SU-DHL-6 (cell line): ENCODE results near the gene COP1.

Experiments
- H2AFZ ChIP-seq: fragments of 200-600 bp; sonication (generic); 2 replicates; pipeline ENCODE4 v1.6.1; 2014; ENCODE audit warnings: low read depth, mild to moderate bottlenecking, moderate library complexity, mixed read lengths, antibody characterized with exemption, low read length; ENCODE audit not compliant: severe bottlenecking
- H3F3A ChIP-seq: fragments of 200-600 bp; shearing (Covaris generic); 2 replicates; pipeline ENCODE4 v1.6.0; 2016; ENCODE audit warnings: antibody characterized with exemption, mild to moderate bottlenecking; ENCODE audit not compliant: insufficient read depth
- H3K27ac ChIP-seq: fragments of 200-600 bp; sonication (generic); 2 replicates; pipeline ENCODE4 v1.5.1; 2016; ENCODE audit warnings: low read depth, mild to moderate bottlenecking, low read length, moderate library complexity, mixed read lengths
- H3K27me3 ChIP-seq: fragments of 200-600 bp; sonication (generic), shearing (Covaris generic); 2 replicates; pipeline ENCODE4 v1.6.0; 2014; ENCODE audit warnings: mild to moderate bottlenecking, low read length
- H3K36me3 ChIP-seq: fragments of 200-600 bp; sonication (generic); 2 replicates; pipeline ENCODE4 v1.6.1; 2014; ENCODE audit warnings: mild to moderate bottlenecking, low read length, mixed read lengths
- H3K4me2 ChIP-seq: fragments of 300-600, 200-600 bp; shearing (Covaris generic), sonication (generic); 2 replicates; pipeline ENCODE4 v1.6.0; 2014; ENCODE audit warnings: low read length, low read depth, mild to moderate bottlenecking; ENCODE audit not compliant: poor library complexity, severe bottlenecking
- H3K4me3 ChIP-seq: fragments of 200-600 bp; sonication (generic); 2 replicates; pipeline ENCODE4 v1.5.1; 2014; ENCODE audit warnings: antibody characterized with exemption, low read length, mild to moderate bottlenecking, mixed read lengths; ENCODE audit not compliant: insufficient read depth, poor library complexity, severe bottlenecking
- H3K79me2 ChIP-seq: fragments of 200-600 bp; sonication (generic); 2 replicates; pipeline ENCODE4 v1.6.1; 2014; ENCODE audit warnings: mild to moderate bottlenecking, low read length, moderate library complexity; ENCODE audit not compliant: insufficient read depth
- H3K9ac ChIP-seq: fragments of 200-600 bp; sonication (generic); 2 replicates; pipeline ENCODE4 v1.7.0; 2014; ENCODE audit warnings: mild to moderate bottlenecking, low read length
- H3K9me2 ChIP-seq: fragments of 200-600 bp; sonication (generic); replicated peaks from 2 replicates; pipeline ENCODE4 v1.6.1; 2014; ENCODE audit warnings: low read length; ENCODE audit not compliant: insufficient read depth
- H3K9me3 ChIP-seq: fragments of 200-600 bp; sonication (generic); 2 replicates; pipeline ENCODE4 v1.6.1; 2014; ENCODE audit warnings: low read length, mixed read lengths; ENCODE audit not compliant: insufficient read depth
- H4K20me1 ChIP-seq: fragments of 200-600 bp; sonication (generic); 2 replicates; pipeline ENCODE4 v1.6.1; 2014; ENCODE audit warnings: low read depth, mild to moderate bottlenecking, antibody characterized with exemption, low read length, moderate library complexity, mixed read lengths
- EZH2phosphoT487 ChIP-seq: fragments of 200-600 bp; sonication (generic), shearing (Covaris generic); conservative IDR thresholded peaks from 2 replicates; pipeline ENCODE4 v1.6.1; 2018; ENCODE audit warnings: mild to moderate bottlenecking, antibody characterized with exemption, low read length, moderate library complexity, mixed read lengths
- TF ChIP-seq, protein P1 (sequence below): fragments of 200-600 bp; sonication (generic); IDR thresholded peaks from one replicate; pipeline ENCODE4 v1.5.1; 2017; ENCODE audit warnings: antibody characterized with exemption, mild to moderate bottlenecking, low read length, moderate library complexity; ENCODE audit not compliant: insufficient read depth, poor library complexity, severe bottlenecking

Gene COP1

GRCh38 chr1:176217461-176218099 lies 10.5 kb upstream of the COP1 start:
- no peak overlapping the region for H3K4me2 ChIP-seq
- TF ChIP-seq EZH2phosphoT487 = no peak
- TF ChIP-seq, protein P1, sequence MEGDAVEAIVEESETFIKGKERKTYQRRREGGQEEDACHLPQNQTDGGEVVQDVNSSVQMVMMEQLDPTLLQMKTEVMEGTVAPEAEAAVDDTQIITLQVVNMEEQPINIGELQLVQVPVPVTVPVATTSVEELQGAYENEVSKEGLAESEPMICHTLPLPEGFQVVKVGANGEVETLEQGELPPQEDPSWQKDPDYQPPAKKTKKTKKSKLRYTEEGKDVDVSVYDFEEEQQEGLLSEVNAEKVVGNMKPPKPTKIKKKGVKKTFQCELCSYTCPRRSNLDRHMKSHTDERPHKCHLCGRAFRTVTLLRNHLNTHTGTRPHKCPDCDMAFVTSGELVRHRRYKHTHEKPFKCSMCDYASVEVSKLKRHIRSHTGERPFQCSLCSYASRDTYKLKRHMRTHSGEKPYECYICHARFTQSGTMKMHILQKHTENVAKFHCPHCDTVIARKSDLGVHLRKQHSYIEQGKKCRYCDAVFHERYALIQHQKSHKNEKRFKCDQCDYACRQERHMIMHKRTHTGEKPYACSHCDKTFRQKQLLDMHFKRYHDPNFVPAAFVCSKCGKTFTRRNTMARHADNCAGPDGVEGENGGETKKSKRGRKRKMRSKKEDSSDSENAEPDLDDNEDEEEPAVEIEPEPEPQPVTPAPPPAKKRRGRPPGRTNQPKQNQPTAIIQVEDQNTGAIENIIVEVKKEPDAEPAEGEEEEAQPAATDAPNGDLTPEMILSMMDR = no peak
- H3K36me3 ChIP-seq = no peaks in the 10 kb centered on the region
- no peaks in the 10 kb centered on the region for H3K9me2 ChIP-seq
- no peaks in the 10 kb centered on the region for H3K9me3 ChIP-seq
- no peaks in the 10 kb centered on the region for H3F3A ChIP-seq
- H3K27ac ChIP-seq = no peak overlapping the region
- H4K20me1 ChIP-seq = no peaks in the 10 kb centered on the region
- no peaks in the 10 kb centered on the region for H3K79me2 ChIP-seq
- H3K27me3 ChIP-seq = no peaks in the 10 kb centered on the region
- H3K9ac ChIP-seq = no peak overlapping the region
- H2AFZ ChIP-seq = no peak overlapping the region
- no peak overlapping the region for H3K4me3 ChIP-seq

DNA sequence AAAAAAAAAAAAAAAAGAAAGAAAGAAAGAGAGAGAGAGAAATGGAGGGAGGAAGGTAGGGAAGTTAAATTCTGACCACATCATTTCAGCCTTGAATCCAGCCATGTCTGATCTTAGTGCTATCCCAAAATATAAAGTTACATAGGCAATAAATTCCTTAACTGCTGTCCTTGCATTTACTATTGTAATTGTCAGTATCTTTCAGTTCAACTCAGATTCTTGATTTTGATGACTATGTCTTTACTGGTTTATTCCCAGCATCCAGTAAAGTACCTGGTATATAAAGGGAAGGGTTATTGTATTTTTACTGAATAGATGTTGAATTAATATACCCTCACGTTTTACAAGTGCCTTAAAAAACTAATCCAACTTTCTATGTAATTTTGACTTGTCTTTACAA lies 8.9 kb upstream of the COP1 start:
- Histone ChIP-seq H4K20me1 (no peaks in the 10 kb centered on the region), H3K9me2 (no peaks in the 10 kb centered on the region), H3K4me2 (no peak overlapping the region), H3K9ac (no peak overlapping the region), H3K27ac (no peak overlapping the region), H3K36me3 (no peaks in the 10 kb centered on the region), H3K9me3 (no peaks in the 10 kb centered on the region), H2AFZ (no peak overlapping the region), H3K79me2 (no peaks in the 10 kb centered on the region), H3F3A (no peaks in the 10 kb centered on the region), H3K27me3 (no peaks in the 10 kb centered on the region), H3K4me3 (no peak overlapping the region)
- TF ChIP-seq EZH2phosphoT487 = no peak
- TF ChIP-seq, protein P1 = no peak

DNA sequence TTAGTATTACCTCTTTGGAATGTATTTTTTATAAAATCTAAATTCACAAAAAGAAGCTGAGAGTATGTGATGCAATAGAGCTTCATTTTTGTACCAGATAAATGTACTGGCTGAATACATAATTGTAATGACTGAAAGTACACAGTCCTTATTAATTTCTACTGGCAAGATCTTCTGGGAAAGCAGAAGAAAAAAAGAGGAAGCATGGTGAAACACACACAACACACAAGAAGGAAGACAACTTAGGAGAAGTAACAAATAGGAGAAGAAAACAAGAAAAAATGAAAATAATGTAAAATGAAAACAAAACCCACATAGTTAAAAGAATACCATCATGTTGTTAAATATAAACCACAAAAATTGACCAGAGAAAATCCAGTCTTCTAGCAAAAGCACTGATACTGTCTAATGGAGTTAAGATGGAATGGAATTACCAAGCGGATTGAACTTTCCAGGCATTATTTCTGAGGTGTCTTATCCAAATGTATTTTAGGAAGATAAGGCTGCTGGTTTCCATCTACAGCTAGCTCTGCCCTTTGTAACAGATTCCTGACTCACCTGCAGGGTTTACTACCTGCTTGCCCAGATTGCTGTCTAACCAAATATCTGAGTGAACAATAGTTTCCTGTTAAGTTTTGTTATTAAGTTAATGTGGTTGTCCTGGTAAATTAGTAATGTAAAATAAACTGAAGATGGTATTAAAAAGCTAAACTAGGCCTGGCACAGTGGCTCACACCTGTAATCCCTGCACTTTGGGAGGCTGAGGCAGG lies 4.5 kb upstream of the COP1 start:
- H3K4me2 ChIP-seq = no peak overlapping the region

More for the DNA sequence above, 4.5 kb upstream of the COP1 start:
- Histone ChIP-seq H2AFZ (no peak overlapping the region), H4K20me1 (no peaks in the 10 kb centered on the region), H3K27me3 (no peaks in the 10 kb centered on the region), H3K27ac (no peak overlapping the region), H3K9ac (no peak overlapping the region), H3K9me2 (no peaks in the 10 kb centered on the region), H3F3A (0 out of 2 replicates have a peak, but pooled peaks cover 4% of the 10 kb centered on the region), H3K9me3 (no peaks in the 10 kb centered on the region), H3K4me3 (no peak overlapping the region), H3K36me3 (no peaks in the 10 kb centered on the region), H3K79me2 (peaks cover 8% of the 10 kb centered on the region)
- TF ChIP-seq EZH2phosphoT487 = no peak
- TF ChIP-seq, protein P1 = no peak
